GM12878 (cell line): ENCODE results near the gene BIN1. TPM values are rescaled to one million over a fixed set of nuclear protein-coding genes. Genes with fewer than 3 reads are reported as not detected.
A peak's percentile ranks its signal among the peaks of the same experiment; 100 is the strongest.

Experiments
- ATAC-seq: fragments of 200-7000 bp; cut with Tn5 transposase; 3 replicates; pipeline ENCODE4 v1.9.1; 2020; ENCODE audit warnings: mild to moderate bottlenecking, moderate library complexity
- BruUV-seq: library from RNA; stranded (reverse); fragments of 400-500 nt; replicated peaks from 2 replicates; lab custom pipeline; 2021; lab: Mats Ljungman, UMichigan
- CTCF ChIA-PET: fragments of 300-600 bp; sonication (Branson Sonifier 250); formaldehyde crosslinking; extraction: SDS; loops from one replicate; lab custom pipeline; 2021; ENCODE audit warnings: inconsistent platforms; lab: Yijun Ruan, JAX
- POLR2A ChIA-PET: fragments of 350-600 bp; formaldehyde crosslinking; extraction: SDS; loops from one replicate; lab custom pipeline; 2021; ENCODE audit warnings: inconsistent platforms; lab: Charles Lee
- RAD21 ChIA-PET: fragments of 300-600 bp; sonication (Branson Sonifier 250); formaldehyde crosslinking; loops from one replicate; lab custom pipeline; 2023; ENCODE audit warnings: antibody characterized with exemption; ENCODE audit not compliant: unreplicated experiment; lab: Charles Lee
- SMC1A ChIA-PET: fragments of 300-600 bp; sonication (Branson Sonifier 250); formaldehyde crosslinking; loops from one replicate; lab custom pipeline; 2023; ENCODE audit not compliant: unreplicated experiment, uncharacterized antibody; lab: Charles Lee
- DNase-seq: peaks from one replicate; pipeline ENCODE4 v3.0.0-alpha.2; 2011; ENCODE audit warnings: low read depth, low spot score
- FAIRE-seq: peaks from 3 replicates; lab custom pipeline; 2011; peaks lifted over from hg19 to GRCh38; lab: Jason Lieb, UNC
- H2AFZ ChIP-seq: 2 replicates; pipeline ENCODE4 v1.6.0; 2011; ENCODE audit warnings: low read depth, low read length, control low read depth; ENCODE audit not compliant: control insufficient read depth
- H3K27ac ChIP-seq: 2 replicates; pipeline ENCODE4 v1.5.1; 2011; ENCODE audit warnings: control low read depth; ENCODE audit not compliant: control insufficient read depth, insufficient read depth
- H3K27me3 ChIP-seq, 2 experiments: replicated peaks in 1 of 2; 2 replicates each; pipeline versions ENCODE4 v1.6.0 to v1.6.1; 2011; ENCODE audit warnings: low read length in 1 of 2; ENCODE audit not compliant: control insufficient read depth in 2 of 2, insufficient read depth in 2 of 2
- H3K36me3 ChIP-seq, 2 experiments: 2 replicates each; pipeline ENCODE4 v1.5.1; 2011; ENCODE audit warnings: low read length in 1 of 2; ENCODE audit not compliant: control insufficient read depth in 2 of 2, insufficient read depth in 2 of 2
- H3K4me1 ChIP-seq: 2 replicates; pipeline ENCODE4 v1.6.1; 2011; ENCODE audit warnings: mild to moderate bottlenecking, low read length, moderate library complexity, mixed read lengths; ENCODE audit not compliant: control insufficient read depth, insufficient read depth
- H3K4me2 ChIP-seq: 2 replicates; pipeline ENCODE4 v1.6.0; 2011; ENCODE audit warnings: control low read depth; ENCODE audit not compliant: control insufficient read depth, insufficient read depth
- H3K4me3 ChIP-seq: fragments of 200-600 bp; sonication (generic); 2 replicates; pipeline ENCODE4 v1.5.1; 2016
- H3K79me2 ChIP-seq: 2 replicates; pipeline ENCODE4 v1.6.0; 2011; ENCODE audit warnings: low read length; ENCODE audit not compliant: control insufficient read depth, insufficient read depth
- H3K9ac ChIP-seq: 2 replicates; pipeline ENCODE4 v1.8.0; 2011; ENCODE audit warnings: low read length, control low read depth, mixed read lengths; ENCODE audit not compliant: control insufficient read depth, insufficient read depth
- H3K9me3 ChIP-seq: replicated peaks from 3 replicates; pipeline ENCODE4 v1.5.1; 2011; ENCODE audit warnings: mild to moderate bottlenecking, low read length; ENCODE audit not compliant: control insufficient read depth, insufficient read depth
- H4K20me1 ChIP-seq: 2 replicates; pipeline ENCODE4 v1.6.0; 2011; ENCODE audit not compliant: control insufficient read depth, insufficient read depth
- CTCF ChIP-seq, 3 experiments: IDR thresholded peaks in 2 of 3; conservative IDR thresholded peaks in 1 of 3; 2 replicates each; pipeline ENCODE4 v1.5.1; 2011; ENCODE audit warnings: low read depth in 3 of 3, low read length in 3 of 3, mild to moderate bottlenecking in 3 of 3, control low read depth in 2 of 3, moderate library complexity in 2 of 3, inconsistent platforms in 1 of 3, mixed read lengths in 1 of 3; ENCODE audit not compliant: control insufficient read depth in 2 of 3, insufficient read depth in 1 of 3; ENCODE audit errors: extremely low read depth in 1 of 3
- HDGF ChIP-seq: fragments of 450-650 bp; IDR thresholded peaks from 2 replicates; pipeline ENCODE4 v1.6.1; 2016; ENCODE audit warnings: antibody characterized with exemption
- IRF4 ChIP-seq: IDR thresholded peaks from 2 replicates; pipeline ENCODE4 v1.6.1; 2011; ENCODE audit warnings: low read depth, low read length
- MLLT1 ChIP-seq: fragments of 450-650 bp; IDR thresholded peaks from 2 replicates; pipeline ENCODE4 v1.6.1; 2016; ENCODE audit warnings: mild to moderate bottlenecking
- MTA3 ChIP-seq: IDR thresholded peaks from 2 replicates; pipeline ENCODE4 v1.6.1; 2012; ENCODE audit warnings: low read length, inconsistent platforms, borderline replicate concordance
- PKNOX1 ChIP-seq: fragments of 450-650 bp; IDR thresholded peaks from 2 replicates; pipeline ENCODE4 v1.6.1; 2016; ENCODE audit warnings: mild to moderate bottlenecking
- RAD21 ChIP-seq: IDR thresholded peaks from 2 replicates; pipeline ENCODE4 v1.6.1; 2011; ENCODE audit warnings: mild to moderate bottlenecking, low read depth, low read length, moderate library complexity; ENCODE audit not compliant: insufficient read depth
- RB1 ChIP-seq: fragments of 450-650 bp; formaldehyde crosslinking; IDR thresholded peaks from 2 replicates; pipeline ENCODE4 v1.6.1; 2017; ENCODE audit warnings: mild to moderate bottlenecking, borderline replicate concordance
- SKIL ChIP-seq: fragments of 450-650 bp; IDR thresholded peaks from 2 replicates; pipeline ENCODE4 v1.6.1; 2017; ENCODE audit warnings: mild to moderate bottlenecking, low read depth, inconsistent platforms; ENCODE audit not compliant: poor library complexity, severe bottlenecking
- SMC3 ChIP-seq: IDR thresholded peaks from 2 replicates; pipeline ENCODE4 v1.6.1; 2011; ENCODE audit warnings: low read length, improper control_type of control experiment, borderline replicate concordance
- TCF12 ChIP-seq: IDR thresholded peaks from 2 replicates; pipeline ENCODE4 v1.6.1; 2011; ENCODE audit warnings: low read depth, mild to moderate bottlenecking, low read length
- ZSCAN29 ChIP-seq: fragments of 450-650 bp; IDR thresholded peaks from 2 replicates; pipeline ENCODE4 v1.6.1; 2017; ENCODE audit warnings: mild to moderate bottlenecking, moderate library complexity
- ZZZ3 ChIP-seq: IDR thresholded peaks from 2 replicates; pipeline ENCODE4 v1.6.1; 2011; ENCODE audit warnings: low read depth; ENCODE audit not compliant: control insufficient read depth, insufficient read length
- whole genome bisulfite sequencing: methylation state at CpG from one replicate; pipeline ENCODE4 v1.1.6; 2016; ENCODE audit warnings: low lambda C conversion rate; ENCODE audit not compliant: insufficient replicate concordance, insufficient coverage; ENCODE audit errors: missing lambda C conversion rate; 5-methylcytosine and 5-hydroxymethylcytosine counted together
- in situ Hi-C: fragments of 300-500 bp; cut with MboI; formaldehyde crosslinking; loops from 9 replicates; pipeline ENCODE4 v1.14.3; 2018; ENCODE audit warnings: mixed read lengths
- intact Hi-C: fragments of 100-400 bp; cut with micrococcal nuclease; formaldehyde crosslinking; loops from one replicate; pipeline ENCODE4 v1.14.2; 2022; ENCODE audit not compliant: unreplicated experiment
- polyA plus RNA-seq, 11 experiments: library from polyadenylated mRNA; depleted of rRNA in 4 of 11; unstranded in 6 of 11; stranded (reverse) in 5 of 11; fragments of >200 nt; fragmentation: Nextera tagmentation in 4 of 11; fragmentation: Illumina TruSeq in 1 of 11; extraction: Ambion mirVana in 4 of 11; extraction: Trizol in 1 of 11; gene quantifications; 1 replicate in 1 of 11; 2 replicates in 10 of 11; pipeline versions ENCODE4 v1.2.1 to v1.2.3, GENCODE V29; 2011 to 2016; ENCODE audit warnings: inconsistent platforms in 2 of 11, missing spikeins in 2 of 11, low read depth in 1 of 11
- total RNA-seq, 4 experiments: library from RNA; depleted of rRNA in 3 of 4; stranded (reverse); fragments of >200 nt in 3 of 4; fragmentation: Illumina TruSeq in 1 of 4; extraction: Trizol in 1 of 4; gene quantifications; 2 replicates each; pipeline versions ENCODE4 v1.2.1 to v1.2.3, GENCODE V29; 2013 to 2021

BIN1 gene
- total and polyA plus RNA-seq, 10 of the 15 experiments (the other 5 are each of a cell fraction or from before 2014, with no cell fraction given): 0.32 to 21.3 (median 11.2) TPM

- TF ChIP-seq PKNOX1: no peak
- TF ChIP-seq IRF4: no peak
Measured at GRCh38 chr2:127050803-127051115, 56.2 kb downstream of the BIN1 start (continued).

- H2AFZ ChIP-seq: no peak overlapping the region; the same call in 1 of the 2 replicates
- no peak overlapping the region for H3K4me3 ChIP-seq
- no peaks in the 10 kb centered on the region for H3K79me2 ChIP-seq
- BruUV-seq: no TSS peak
- intact Hi-C loops: loop anchor here (2.0 to 10.0 kb wide), 2 partner anchors 77 to 165 kb away; no protein-coding TSS in a partner anchor
- ChIA-PET RAD21 (interaction anchor here (0.8 to 1.6 kb wide), 4 partner anchors 49 to 522 kb away, joined by 3 to 7 read pairs (median 4); no protein-coding TSS in a partner anchor), SMC1A (interaction anchor here (0.9 kb wide), 1 partner anchor 79 kb away, joined by 3 read pairs; no protein-coding TSS in a partner anchor), POLR2A (no interaction called here), CTCF (interaction anchor here (0.6 to 2.9 kb wide), 16 partner anchors 12 to 1972 kb away, joined by 3 to 21 read pairs (median 3); no protein-coding TSS in a partner anchor)
- ATAC-seq (peak; percentile 93), DNase-seq (no peak), FAIRE-seq (no peak)
- H3K27ac ChIP-seq: no peak overlapping the region
- H3K4me2 ChIP-seq: no peak overlapping the region
- H3K4me1 ChIP-seq: no peaks in the 10 kb centered on the region
- no peak overlapping the region for H3K9ac ChIP-seq
- no peaks in the 10 kb centered on the region for H3K27me3 ChIP-seq
- no peaks in the 10 kb centered on the region for H4K20me1 ChIP-seq
- H3K36me3 ChIP-seq: no peaks in the 10 kb centered on the region
- H3K9me3 ChIP-seq: no peaks in the 10 kb centered on the region; the same call in 2 of the 3 replicates
- WGBS: 33% methylated on average over 32 of the region's 33 CpGs
- in situ Hi-C loops: no loop called here
- TF ChIP-seq TCF12: 0 out of 2 replicates have a peak, but pooled peaks have one; percentile 46
- TF ChIP-seq RB1: no peak
- TF ChIP-seq ZZZ3: no peak
- TF ChIP-seq ZSCAN29: no peak
- no peak for TF ChIP-seq MTA3
- peak; percentile 54 for TF ChIP-seq SMC3
- peak; percentile 81 to 97 (median 86) for TF ChIP-seq CTCF (IDR thresholded peaks at IDR 0.05 in 2 of 3, conservative IDR thresholded peaks at IDR 0.05 in 1 of 3; ENCODE audit: control insufficient read depth in 2 of 3, extremely low read depth in 1 of 3, insufficient read depth in 1 of 3, low read depth in 3 of 3, low read length in 3 of 3)
- peak; percentile 94 for TF ChIP-seq HDGF
- no peak for TF ChIP-seq IRF4
- peak; percentile 62 for TF ChIP-seq RAD21
- TF ChIP-seq SKIL: no peak
- 0 out of 2 replicates have a peak, but pooled peaks have one; percentile 50 for TF ChIP-seq MLLT1
Measured at GRCh38 chr2:127049927-127050802, 56.8 kb downstream of the BIN1 start.
